MM.1S (cell line): Measurements from ENCODE around the gene HPSE2.

Experiments
- DNase-seq: peaks from one replicate; pipeline ENCODE4 v3.0.0-alpha.2; 2015
- H2AFZ ChIP-seq: fragments of 300-600 bp; sonication (generic); 2 replicates; pipeline ENCODE4 v1.6.0; 2016; ENCODE audit warnings: antibody characterized with exemption, low read length
- H3F3A ChIP-seq: fragments of 300-600 bp; sonication (generic); 2 replicates; pipeline ENCODE4 v1.6.1; 2016; ENCODE audit warnings: mild to moderate bottlenecking, antibody characterized with exemption, low read length, moderate library complexity, mixed read lengths; ENCODE audit not compliant: insufficient read depth
- H3K27ac ChIP-seq: fragments of 300-600 bp; sonication (generic); 2 replicates; pipeline ENCODE4 v1.5.1; 2016; ENCODE audit warnings: mild to moderate bottlenecking, low read length
- H3K27me3 ChIP-seq: fragments of 300-600 bp; sonication (generic); replicated peaks from 2 replicates; pipeline ENCODE4 v1.6.0; 2016; ENCODE audit warnings: low read length; ENCODE audit not compliant: insufficient read depth
- H3K36me3 ChIP-seq: fragments of 300-600 bp; sonication (generic); replicated peaks from 2 replicates; pipeline ENCODE4 v1.6.1; 2016; ENCODE audit warnings: mild to moderate bottlenecking, low read length, mixed read lengths; ENCODE audit not compliant: insufficient read depth
- H3K4me1 ChIP-seq: fragments of 300-600 bp; sonication (generic); 2 replicates; pipeline ENCODE4 v1.6.1; 2016; ENCODE audit warnings: low read length, mixed read lengths
- H3K4me2 ChIP-seq: fragments of 300-600 bp; sonication (generic); 2 replicates; pipeline ENCODE4 v1.6.0; 2016; ENCODE audit warnings: low read depth, low read length
- H3K4me3 ChIP-seq: fragments of 300-600 bp; sonication (generic); 2 replicates; pipeline ENCODE4 v1.5.1; 2016; ENCODE audit warnings: low read length, mixed read lengths
- H3K79me2 ChIP-seq: fragments of 300-600 bp; sonication (generic); 2 replicates; pipeline ENCODE4 v1.6.1; 2016; ENCODE audit warnings: mixed run types, low read length, mixed read lengths
- H3K9ac ChIP-seq: fragments of 300-600 bp; sonication (generic); 2 replicates; pipeline ENCODE4 v1.6.1; 2016; ENCODE audit warnings: low read length, mixed read lengths
- H3K9me2 ChIP-seq: fragments of 300-600 bp; sonication (generic); replicated peaks from 2 replicates; pipeline ENCODE4 v1.6.1; 2016; ENCODE audit warnings: mild to moderate bottlenecking, low read length, mixed read lengths; ENCODE audit not compliant: insufficient read depth
- H3K9me3 ChIP-seq: fragments of 300-600 bp; sonication (generic); replicated peaks from 2 replicates; pipeline ENCODE4 v1.6.1; 2016; ENCODE audit warnings: mild to moderate bottlenecking, low read length, mixed read lengths; ENCODE audit not compliant: insufficient read depth
- H4K20me1 ChIP-seq: fragments of 300-600 bp; sonication (generic); 2 replicates; pipeline ENCODE4 v1.6.1; 2016; ENCODE audit warnings: mild to moderate bottlenecking, low read length, moderate library complexity, mixed read lengths; ENCODE audit not compliant: insufficient read depth
- EZH2 ChIP-seq: fragments of 300-600 bp; sonication (generic); optimal IDR thresholded peaks from 2 replicates; pipeline ENCODE3; 2017; ENCODE audit warnings: low read depth, mild to moderate bottlenecking, antibody characterized with exemption, low read length, mixed read lengths
- EZH2phosphoT487 ChIP-seq: fragments of 300-600 bp; sonication (generic); IDR thresholded peaks from 2 replicates; pipeline ENCODE4 v1.6.1; 2018; ENCODE audit warnings: antibody characterized with exemption, low read length
- TF ChIP-seq, protein P1 (sequence below): fragments of 300-600 bp; sonication (generic); IDR thresholded peaks from 2 replicates; pipeline ENCODE4 v1.5.1; 2016; ENCODE audit warnings: antibody characterized with exemption, low read length, mixed read lengths

The HPSE2 gene

DNA sequence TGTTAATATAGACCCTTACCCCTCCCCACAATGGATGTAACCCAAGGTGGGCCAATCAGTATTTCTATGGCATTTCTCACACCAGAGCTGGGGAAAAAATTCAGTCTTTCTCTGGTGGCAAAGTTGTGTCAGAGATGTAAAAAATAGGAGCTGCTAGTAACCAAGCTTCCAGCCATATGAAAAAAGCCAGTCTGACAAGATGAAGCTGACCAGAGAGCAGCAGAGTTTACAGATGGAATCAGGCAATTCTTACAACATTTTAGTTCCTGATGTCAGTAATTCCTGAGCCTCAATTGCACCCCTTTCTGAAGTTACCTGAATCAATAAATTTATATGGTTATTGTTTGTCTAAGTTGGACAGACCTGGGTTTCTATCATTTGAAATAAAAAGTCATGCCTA, 286.3 kb downstream of the HPSE2 start:
- Histone ChIP-seq H3K9me3 (no peaks in the 10 kb centered on the region), H2AFZ (no peak overlapping the region), H3K27me3 (no peaks in the 10 kb centered on the region), H3K4me2 (no peak overlapping the region), H3K27ac (no peak overlapping the region), H3K9me2 (no peaks in the 10 kb centered on the region), H3K36me3 (no peaks in the 10 kb centered on the region), H3K4me3 (no peak overlapping the region), H3K9ac (no peak overlapping the region), H4K20me1 (no peaks in the 10 kb centered on the region), H3F3A (no peaks in the 10 kb centered on the region), H3K79me2 (no peaks in the 10 kb centered on the region), H3K4me1 (no peaks in the 10 kb centered on the region)
- no peak for DNase-seq
- TF ChIP-seq EZH2phosphoT487 = no peak
- TF ChIP-seq EZH2 = no peak
- TF ChIP-seq, protein P1, sequence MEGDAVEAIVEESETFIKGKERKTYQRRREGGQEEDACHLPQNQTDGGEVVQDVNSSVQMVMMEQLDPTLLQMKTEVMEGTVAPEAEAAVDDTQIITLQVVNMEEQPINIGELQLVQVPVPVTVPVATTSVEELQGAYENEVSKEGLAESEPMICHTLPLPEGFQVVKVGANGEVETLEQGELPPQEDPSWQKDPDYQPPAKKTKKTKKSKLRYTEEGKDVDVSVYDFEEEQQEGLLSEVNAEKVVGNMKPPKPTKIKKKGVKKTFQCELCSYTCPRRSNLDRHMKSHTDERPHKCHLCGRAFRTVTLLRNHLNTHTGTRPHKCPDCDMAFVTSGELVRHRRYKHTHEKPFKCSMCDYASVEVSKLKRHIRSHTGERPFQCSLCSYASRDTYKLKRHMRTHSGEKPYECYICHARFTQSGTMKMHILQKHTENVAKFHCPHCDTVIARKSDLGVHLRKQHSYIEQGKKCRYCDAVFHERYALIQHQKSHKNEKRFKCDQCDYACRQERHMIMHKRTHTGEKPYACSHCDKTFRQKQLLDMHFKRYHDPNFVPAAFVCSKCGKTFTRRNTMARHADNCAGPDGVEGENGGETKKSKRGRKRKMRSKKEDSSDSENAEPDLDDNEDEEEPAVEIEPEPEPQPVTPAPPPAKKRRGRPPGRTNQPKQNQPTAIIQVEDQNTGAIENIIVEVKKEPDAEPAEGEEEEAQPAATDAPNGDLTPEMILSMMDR = no peak

DNA sequence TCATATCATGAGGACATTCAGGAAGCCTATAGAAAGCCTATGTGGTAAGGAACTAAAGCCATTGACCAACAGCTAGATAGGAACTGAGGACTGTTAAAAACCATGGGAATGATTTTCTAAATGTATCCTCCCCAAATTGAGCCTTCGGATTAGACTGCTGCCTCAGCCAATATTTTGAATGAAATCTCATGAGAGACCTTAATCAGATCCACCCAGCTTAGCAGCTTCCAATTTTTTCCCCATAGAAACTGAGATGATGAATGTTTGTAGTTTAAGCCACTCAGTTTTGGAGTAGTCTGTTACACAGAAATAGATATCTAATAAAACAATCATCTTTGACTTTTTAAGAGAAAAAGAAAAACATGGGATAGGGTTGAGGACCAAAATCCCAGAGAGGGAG, 292.0 kb downstream of the HPSE2 start:
- H4K20me1 ChIP-seq = no peaks in the 10 kb centered on the region
- H3K9ac ChIP-seq = no peak overlapping the region
- no peak overlapping the region for H3K4me2 ChIP-seq
- no peaks in the 10 kb centered on the region for H3K36me3 ChIP-seq
- no peaks in the 10 kb centered on the region for H3K9me3 ChIP-seq
- no peak overlapping the region for H2AFZ ChIP-seq
- H3K4me1 ChIP-seq = no peaks in the 10 kb centered on the region
- H3K79me2 ChIP-seq = no peaks in the 10 kb centered on the region
- H3K27ac ChIP-seq = no peak overlapping the region
- H3F3A ChIP-seq = no peaks in the 10 kb centered on the region
- no peaks in the 10 kb centered on the region for H3K27me3 ChIP-seq
- H3K4me3 ChIP-seq = no peak overlapping the region
- H3K9me2 ChIP-seq = no peaks in the 10 kb centered on the region
- DNase-seq = no peak
- TF ChIP-seq, protein P1 = no peak

DNA sequence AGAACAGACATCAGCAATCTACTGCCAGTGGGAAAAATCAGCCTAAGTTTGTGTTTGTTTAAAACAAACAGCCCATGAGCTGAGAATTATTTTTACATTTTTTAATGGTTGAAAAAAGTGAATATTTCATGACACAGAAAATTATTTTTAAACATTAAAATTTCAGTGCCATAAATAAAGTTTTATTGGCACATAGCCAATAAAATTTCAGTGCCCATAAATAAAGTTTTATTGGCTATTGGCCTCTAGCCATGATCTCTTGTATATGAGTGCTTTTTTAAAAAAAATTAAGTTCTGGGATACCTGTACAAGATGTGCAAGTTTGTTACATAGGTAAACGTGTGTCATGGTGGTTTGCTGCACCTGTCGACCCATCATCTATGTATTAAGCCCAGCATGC, 305.9 kb downstream of the HPSE2 start:
- Histone ChIP-seq H4K20me1 (no peaks in the 10 kb centered on the region), H3K36me3 (no peaks in the 10 kb centered on the region), H3K9me2 (no peaks in the 10 kb centered on the region), H3K27me3 (no peaks in the 10 kb centered on the region), H3K79me2 (no peaks in the 10 kb centered on the region), H3K9ac (no peak overlapping the region), H3K27ac (no peak overlapping the region), H2AFZ (no peak overlapping the region), H3K4me1 (no peaks in the 10 kb centered on the region), H3K4me2 (no peak overlapping the region), H3F3A (no peaks in the 10 kb centered on the region), H3K4me3 (no peak overlapping the region), H3K9me3 (no peaks in the 10 kb centered on the region)
- TF ChIP-seq EZH2 (no peak), EZH2phosphoT487 (no peak)
- TF ChIP-seq, protein P1 = no peak
- DNase-seq = no peak

DNA sequence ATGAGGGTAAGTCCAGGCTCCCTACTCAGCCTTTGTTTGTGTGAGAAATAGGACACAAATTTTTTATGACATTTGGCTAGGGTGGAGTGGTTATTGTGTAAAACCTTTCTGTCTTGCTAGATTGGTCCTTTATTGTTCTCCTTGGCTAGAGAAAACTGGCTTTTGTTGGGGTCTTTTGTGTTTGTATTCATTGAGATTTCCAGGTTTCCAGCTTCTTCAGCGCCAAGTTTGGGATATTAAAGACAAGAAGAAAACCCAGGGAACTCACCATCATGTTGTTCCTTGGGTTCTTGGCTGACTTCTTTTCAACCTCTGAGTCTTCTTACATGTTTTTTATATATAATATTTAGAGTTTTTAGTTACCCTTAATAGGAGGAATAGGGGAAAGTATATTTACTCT, 310.0 kb downstream of the HPSE2 start:
- H3F3A ChIP-seq = no peaks in the 10 kb centered on the region
- H3K4me2 ChIP-seq = no peak overlapping the region
- TF ChIP-seq EZH2phosphoT487 (no peak), EZH2 (no peak)
- TF ChIP-seq, protein P1 = no peak
- H3K27me3 ChIP-seq = no peaks in the 10 kb centered on the region
- H3K4me3 ChIP-seq = no peak overlapping the region
- no peak overlapping the region for H3K9ac ChIP-seq
- H3K9me3 ChIP-seq = no peaks in the 10 kb centered on the region
- H4K20me1 ChIP-seq = no peaks in the 10 kb centered on the region
- H3K36me3 ChIP-seq = no peaks in the 10 kb centered on the region
- no peaks in the 10 kb centered on the region for H3K9me2 ChIP-seq
- H3K4me1 ChIP-seq = no peaks in the 10 kb centered on the region
- H3K79me2 ChIP-seq = no peaks in the 10 kb centered on the region
- H3K27ac ChIP-seq = no peak overlapping the region
- H2AFZ ChIP-seq = no peak overlapping the region
- DNase-seq = no peak
